WTC11 (cell line): Measurements from ENCODE around the gene ENTHD1. TPM values are rescaled to one million over a fixed set of nuclear protein-coding genes. Genes with fewer than 3 reads are reported as not detected.

Experiments used
- ATAC-seq: fragments of 200-7000 bp; cut with Tn5 transposase; 2 replicates; pipeline ENCODE4 v1.10.0; 2021; ENCODE audit warnings: mild to moderate bottlenecking, moderate library complexity
- CTCF ChIA-PET: fragments of 300-600 bp; sonication (Branson Sonifier 250); formaldehyde crosslinking; loops from one replicate; lab custom pipeline; 2021; ENCODE audit warnings: antibody characterized with exemption; lab: Charles Lee
- POLR2A ChIA-PET: fragments of 350-600 bp; sonication (Branson Sonifier 250); formaldehyde crosslinking; loops from one replicate; lab custom pipeline; 2021; ENCODE audit warnings: antibody characterized with exemption; lab: Charles Lee
- DNase-seq: peaks from one replicate; pipeline ENCODE4 v3.0.0; 2021; ENCODE audit warnings: low spot score
- H3K27ac Mint-ChIP-seq: 2 replicates; pipeline ENCODE4 v1.8.0; 2021; ENCODE audit warnings: mixed read lengths
- H3K27me3 Mint-ChIP-seq: 2 replicates; pipeline ENCODE4 v1.8.0; 2021; ENCODE audit warnings: low read depth, mild to moderate bottlenecking, moderate library complexity, mixed read lengths
- H3K36me3 Mint-ChIP-seq: 2 replicates; pipeline ENCODE4 v1.8.0; 2021; ENCODE audit warnings: mixed read lengths
- H3K4me1 Mint-ChIP-seq: 2 replicates; pipeline ENCODE4 v1.8.0; 2022; ENCODE audit warnings: mixed read lengths
- H3K4me3 Mint-ChIP-seq: 2 replicates; pipeline ENCODE4 v1.8.0; 2021; ENCODE audit warnings: mild to moderate bottlenecking, moderate library complexity, mixed read lengths
- H3K9me3 Mint-ChIP-seq: 2 replicates; pipeline ENCODE4 v1.8.0; 2021; ENCODE audit warnings: mixed read lengths
- ATF1 ChIP-seq: sonication (generic); formaldehyde crosslinking; IDR thresholded peaks from 2 replicates; pipeline ENCODE4 v1.8.1; 2023; ENCODE audit warnings: mild to moderate bottlenecking, moderate library complexity, missing genetic modification reagents
- ATF2 ChIP-seq: sonication (generic); formaldehyde crosslinking; IDR thresholded peaks from 2 replicates; pipeline ENCODE4 v1.8.1; 2022; ENCODE audit warnings: low read depth, missing genetic modification reagents, borderline replicate concordance
- CDX4 ChIP-seq: fragments of 250-450 bp; sonication (Bioruptor Pico); IDR thresholded peaks from 2 replicates; pipeline ENCODE4 v1.9.0; 2021; ENCODE audit warnings: moderate library complexity, mild to moderate bottlenecking, inconsistent platforms, borderline replicate concordance
- CREB1 ChIP-seq: sonication (generic); formaldehyde crosslinking; IDR thresholded peaks from 2 replicates; pipeline ENCODE4 v1.8.0; 2023; ENCODE audit warnings: mild to moderate bottlenecking, missing genetic modification reagents
- CTCF ChIP-seq: fragments of 200-600 bp; IDR thresholded peaks from 2 replicates; pipeline ENCODE4 v1.8.0; 2022; ENCODE audit warnings: antibody characterized with exemption
- FOXK1 ChIP-seq: sonication (generic); formaldehyde crosslinking; IDR thresholded peaks from 2 replicates; pipeline ENCODE4 v1.8.0; 2022; ENCODE audit warnings: mild to moderate bottlenecking, moderate library complexity, missing genetic modification reagents
- FOXP1 ChIP-seq: sonication (generic); formaldehyde crosslinking; IDR thresholded peaks from 2 replicates; pipeline ENCODE4 v1.8.0; 2022; ENCODE audit warnings: missing genetic modification reagents, mild to moderate bottlenecking, moderate library complexity, borderline replicate concordance
- GABPB1 ChIP-seq: sonication (generic); formaldehyde crosslinking; IDR thresholded peaks from 2 replicates; pipeline ENCODE4 v1.8.1; 2023; ENCODE audit warnings: mild to moderate bottlenecking, missing genetic modification reagents
- GTF2I ChIP-seq: fragments of 250-450 bp; sonication (Bioruptor Pico); conservative IDR thresholded peaks from 2 replicates; pipeline ENCODE4 v1.4.0; 2021; ENCODE audit warnings: mild to moderate bottlenecking
- IRF1 ChIP-seq: sonication (generic); formaldehyde crosslinking; IDR thresholded peaks from 2 replicates; pipeline ENCODE4 v1.8.0; 2023; ENCODE audit warnings: missing genetic modification reagents
- MAX ChIP-seq: sonication (generic); formaldehyde crosslinking; IDR thresholded peaks from 2 replicates; pipeline ENCODE4 v1.8.0; 2022; ENCODE audit warnings: mild to moderate bottlenecking, missing genetic modification reagents
- PREB ChIP-seq: sonication (generic); formaldehyde crosslinking; IDR thresholded peaks from 2 replicates; pipeline ENCODE4 v1.8.1; 2022; ENCODE audit warnings: mild to moderate bottlenecking, missing genetic modification reagents, moderate library complexity, borderline replicate concordance
- PRRX2 ChIP-seq: fragments of 250-450 bp; sonication (Bioruptor Pico); IDR thresholded peaks from 2 replicates; pipeline ENCODE4 v1.8.0; 2021; ENCODE audit warnings: mild to moderate bottlenecking
- RORB ChIP-seq: fragments of 250-450 bp; sonication (Bioruptor Pico); IDR thresholded peaks from 2 replicates; pipeline ENCODE4 v1.9.0; 2021; ENCODE audit warnings: mild to moderate bottlenecking
- SP1 ChIP-seq: sonication (generic); formaldehyde crosslinking; conservative IDR thresholded peaks from 2 replicates; pipeline ENCODE4 v1.8.1; 2022; ENCODE audit warnings: missing genetic modification reagents
- TCF7 ChIP-seq: sonication (generic); formaldehyde crosslinking; IDR thresholded peaks from 2 replicates; pipeline ENCODE4 v1.8.0; 2022; ENCODE audit warnings: mild to moderate bottlenecking, low read depth, missing genetic modification reagents, moderate library complexity
- TP53 ChIP-seq: sonication (generic); formaldehyde crosslinking; IDR thresholded peaks from 2 replicates; pipeline ENCODE4 v1.8.1; 2023; ENCODE audit warnings: mild to moderate bottlenecking, missing genetic modification reagents
- ZBTB43 ChIP-seq: sonication (generic); formaldehyde crosslinking; IDR thresholded peaks from 2 replicates; pipeline ENCODE4 v1.8.1; 2023; ENCODE audit warnings: mild to moderate bottlenecking, missing genetic modification reagents
- ZMAT4 ChIP-seq: fragments of 250-450 bp; sonication (Bioruptor Pico); IDR thresholded peaks from 2 replicates; pipeline ENCODE4 v1.9.0; 2021; ENCODE audit warnings: mild to moderate bottlenecking
- ZNF281 ChIP-seq: sonication (generic); formaldehyde crosslinking; IDR thresholded peaks from 2 replicates; pipeline ENCODE4 v1.8.0; 2023; ENCODE audit warnings: mild to moderate bottlenecking, missing genetic modification reagents
- ZNF512 ChIP-seq: sonication (generic); formaldehyde crosslinking; IDR thresholded peaks from 2 replicates; pipeline ENCODE4 v1.8.1; 2022; ENCODE audit warnings: missing genetic modification reagents, borderline replicate concordance
- total RNA-seq: library from RNA; stranded (reverse); gene quantifications from 3 replicates; pipeline ENCODE4 v1.2.3, GENCODE V29; 2021

Gene ENTHD1
- total RNA-seq, 1 experiment from 2014 or later: not detected

- Mint-ChIP-seq H3K9me3 (no peaks in the 10 kb centered on the region), H3K27me3 (no peaks in the 10 kb centered on the region), H3K4me1 (peaks cover 17% of the 10 kb centered on the region), H3K36me3 (no peaks in the 10 kb centered on the region), H3K27ac (no peak overlapping the region), H3K4me3 (no peak overlapping the region)
- DNase-seq (peak; percentile 53), ATAC-seq (peak; percentile 96)
- TF ChIP-seq MAX (CRISPR knock-in tag) (no peak), CTCF (peak; percentile 40; the same call in 1 of the 2 replicates)
- POLR2A ChIA-PET: no interaction called here
- CTCF ChIA-PET: interaction anchor here (0.6 to 6.5 kb wide), 7 partner anchors 11 to 109 kb away, joined by 3 to 47 read pairs (median 4); no protein-coding TSS in a partner anchor
Observed at GRCh38 chr22:39927544-39927943, 34.0 kb upstream of the ENTHD1 start.

- no peak for DNase-seq
- Mint-ChIP-seq H3K36me3 (no peaks in the 10 kb centered on the region), H3K9me3 (no peaks in the 10 kb centered on the region), H3K4me1 (peaks cover 17% of the 10 kb centered on the region), H3K27ac (no peak overlapping the region), H3K4me3 (no peak overlapping the region), H3K27me3 (no peaks in the 10 kb centered on the region)
- POLR2A ChIA-PET: no interaction called here
- no peak for ATAC-seq
- no peak for TF ChIP-seq GABPB1 (CRISPR knock-in tag)
- TF ChIP-seq TCF7 (CRISPR knock-in tag): no peak
- TF ChIP-seq ZNF281 (CRISPR knock-in tag): no peak
- TF ChIP-seq GTF2I (CRISPR knock-in tag): no peak
- no peak for TF ChIP-seq ZMAT4 (CRISPR knock-in tag)
- no peak for TF ChIP-seq PRRX2 (CRISPR knock-in tag)
- TF ChIP-seq RORB (CRISPR knock-in tag): no peak
- no peak for TF ChIP-seq ATF1 (CRISPR knock-in tag)
- no peak for TF ChIP-seq FOXP1 (CRISPR knock-in tag)
- TF ChIP-seq ZNF512 (CRISPR knock-in tag): no peak
- TF ChIP-seq IRF1 (CRISPR knock-in tag): no peak
- no peak for TF ChIP-seq TP53 (CRISPR knock-in tag)
- no peak for TF ChIP-seq PREB
- no peak for TF ChIP-seq ATF2 (CRISPR knock-in tag)
- TF ChIP-seq CREB1: no peak
- TF ChIP-seq ZBTB43 (CRISPR knock-in tag): no peak
- no peak for TF ChIP-seq SP1 (CRISPR knock-in tag)
- no peak for TF ChIP-seq CDX4 (CRISPR knock-in tag)
- no peak for TF ChIP-seq FOXK1
- CTCF ChIA-PET: interaction anchor here (0.9 to 6.5 kb wide), 7 partner anchors 11 to 392 kb away, joined by 3 to 47 read pairs (median 5); no protein-coding TSS in a partner anchor
Observed at GRCh38 chr22:39926753-39927152, 33.2 kb upstream of the ENTHD1 start.
